ENCODE measurements around the gene CHST15. TPM values are rescaled to one million over a fixed set of nuclear protein-coding genes. Genes with fewer than 3 reads are reported as not detected.

Gene CHST15
- total and polyA plus RNA-seq, 3 donors from 2014 or later: 9.3 to 12.8 (median 11.5) TPM

- 88 to 93% methylated on average over 11 of the region's 11 CpGs for WGBS, 2 donors
- no peaks in the 10 kb centered on the region for H3K9me3 ChIP-seq
- H3K4me3 ChIP-seq: no peak overlapping the region
- peaks cover 23% of the 10 kb centered on the region for H3K4me1 ChIP-seq
- TF ChIP-seq POLR2A (IDR thresholded peaks at IDR 0.05) (no peak), CTCF (IDR thresholded peaks at IDR 0.05) (no peak)
- no peak overlapping the region for H3K27ac ChIP-seq
- DNase-seq: no peak
- H3K27me3 ChIP-seq: no peaks in the 10 kb centered on the region
- intact Hi-C loops (cut with DNase I; ENCODE audit: low total_unique reads): no loop called here
- no peaks in the 10 kb centered on the region for H3K36me3 ChIP-seq (ENCODE audit: low read depth, missing control alignments)
Measured at GRCh38 chr10:124069341-124070264, 23.8 kb downstream of the CHST15 start.

- Histone ChIP-seq H3K36me3 (ENCODE audit: low read depth, missing control alignments) (no peaks in the 10 kb centered on the region), H3K4me3 (no peak overlapping the region), H3K9me3 (no peaks in the 10 kb centered on the region), H3K27ac (no peak overlapping the region), H3K4me1 (peaks cover 26% of the 10 kb centered on the region), H3K27me3 (no peaks in the 10 kb centered on the region)
- TF ChIP-seq POLR2A (IDR thresholded peaks at IDR 0.05) (no peak), CTCF (IDR thresholded peaks at IDR 0.05) (no peak)
- DNase-seq: no peak
- intact Hi-C loops (cut with DNase I; ENCODE audit: low total_unique reads): no loop called here
- 68 to 70% methylated on average over 3 of the region's 3 CpGs for WGBS, 2 donors
Measured at GRCh38 chr10:124068929-124069328, 24.5 kb downstream of the CHST15 start.

- Histone ChIP-seq H3K9me3 (no peaks in the 10 kb centered on the region), H3K27ac (no peak overlapping the region), H3K27me3 (no peaks in the 10 kb centered on the region), H3K36me3 (ENCODE audit: low read depth, missing control alignments) (no peaks in the 10 kb centered on the region), H3K4me3 (no peak overlapping the region), H3K4me1 (peaks cover 26% of the 10 kb centered on the region)
- intact Hi-C loops (cut with DNase I; ENCODE audit: low total_unique reads): no loop called here
- no peak for TF ChIP-seq CTCF (IDR thresholded peaks at IDR 0.05)
- TF ChIP-seq POLR2A (IDR thresholded peaks at IDR 0.05): no peak
- 87 to 88% methylated on average over 14 of the region's 14 CpGs for WGBS, 2 donors
- no peak for DNase-seq
Measured at GRCh38 chr10:124067825-124068400, 25.5 kb downstream of the CHST15 start.

- WGBS, 2 donors: 72 to 77% methylated on average over 10 to 12 of the region's 12 CpGs
- H3K4me3 ChIP-seq: no peak overlapping the region
- no peaks in the 10 kb centered on the region for H3K36me3 ChIP-seq (ENCODE audit: low read depth, missing control alignments)
- intact Hi-C loops (cut with DNase I; ENCODE audit: low total_unique reads): no loop called here
- H3K4me1 ChIP-seq: peaks cover 26% of the 10 kb centered on the region
- no peak for DNase-seq
- no peaks in the 10 kb centered on the region for H3K9me3 ChIP-seq
- no peak overlapping the region for H3K27ac ChIP-seq
- no peaks in the 10 kb centered on the region for H3K27me3 ChIP-seq
- no peak for TF ChIP-seq POLR2A (IDR thresholded peaks at IDR 0.05)
- no peak for TF ChIP-seq CTCF (IDR thresholded peaks at IDR 0.05)
Measured at GRCh38 chr10:124066781-124067714, 26.4 kb downstream of the CHST15 start.
